HEK293T (cell line): ENCODE measurements around the gene COX6A1.

Source experiments
- ARNT ChIP-seq: fragments of 450-650 bp; IDR thresholded peaks from 2 replicates; pipeline ENCODE4 v1.6.1; 2017; ENCODE audit warnings: mild to moderate bottlenecking
- BHLHE40 ChIP-seq: fragments of 450-650 bp; IDR thresholded peaks from 2 replicates; pipeline ENCODE4 v1.6.1; 2016; ENCODE audit warnings: mild to moderate bottlenecking, moderate library complexity, borderline replicate concordance
- CTBP1 ChIP-seq: fragments of 450-650 bp; IDR thresholded peaks from 2 replicates; pipeline ENCODE4 v1.6.1; 2016; ENCODE audit warnings: borderline replicate concordance
- ELF4 ChIP-seq: fragments of 450-650 bp; IDR thresholded peaks from 2 replicates; pipeline ENCODE4 v1.6.1; 2017; ENCODE audit warnings: antibody characterized with exemption
- FOXA1 ChIP-seq: fragments of 450-650 bp; IDR thresholded peaks from 2 replicates; pipeline ENCODE4 v1.6.1; 2016; ENCODE audit warnings: mild to moderate bottlenecking
- FOXK2 ChIP-seq: fragments of 450-650 bp; IDR thresholded peaks from 2 replicates; pipeline ENCODE4 v1.6.1; 2016; ENCODE audit warnings: mild to moderate bottlenecking
- FOXM1 ChIP-seq: fragments of 450-650 bp; IDR thresholded peaks from 2 replicates; pipeline ENCODE4 v1.6.1; 2017; ENCODE audit warnings: mild to moderate bottlenecking, borderline replicate concordance
- L3MBTL2 ChIP-seq: fragments of 450-650 bp; conservative IDR thresholded peaks from 2 replicates; pipeline ENCODE4 v1.6.1; 2016; ENCODE audit warnings: mild to moderate bottlenecking
- LEF1 ChIP-seq: fragments of 450-650 bp; IDR thresholded peaks from 2 replicates; pipeline ENCODE4 v1.6.1; 2017; ENCODE audit warnings: mild to moderate bottlenecking, borderline replicate concordance
- PKNOX1 ChIP-seq: fragments of 450-650 bp; IDR thresholded peaks from 2 replicates; pipeline ENCODE4 v1.6.1; 2016
- SP1 ChIP-seq: fragments of 450-650 bp; IDR thresholded peaks from 2 replicates; pipeline ENCODE4 v1.6.1; 2017
- SUZ12 ChIP-seq: fragments of 450-650 bp; IDR thresholded peaks from 2 replicates; pipeline ENCODE4 v1.6.1; 2016; ENCODE audit warnings: mild to moderate bottlenecking
- TARDBP ChIP-seq: fragments of 450-650 bp; IDR thresholded peaks from 2 replicates; pipeline ENCODE4 v1.6.1; 2016

DNA sequence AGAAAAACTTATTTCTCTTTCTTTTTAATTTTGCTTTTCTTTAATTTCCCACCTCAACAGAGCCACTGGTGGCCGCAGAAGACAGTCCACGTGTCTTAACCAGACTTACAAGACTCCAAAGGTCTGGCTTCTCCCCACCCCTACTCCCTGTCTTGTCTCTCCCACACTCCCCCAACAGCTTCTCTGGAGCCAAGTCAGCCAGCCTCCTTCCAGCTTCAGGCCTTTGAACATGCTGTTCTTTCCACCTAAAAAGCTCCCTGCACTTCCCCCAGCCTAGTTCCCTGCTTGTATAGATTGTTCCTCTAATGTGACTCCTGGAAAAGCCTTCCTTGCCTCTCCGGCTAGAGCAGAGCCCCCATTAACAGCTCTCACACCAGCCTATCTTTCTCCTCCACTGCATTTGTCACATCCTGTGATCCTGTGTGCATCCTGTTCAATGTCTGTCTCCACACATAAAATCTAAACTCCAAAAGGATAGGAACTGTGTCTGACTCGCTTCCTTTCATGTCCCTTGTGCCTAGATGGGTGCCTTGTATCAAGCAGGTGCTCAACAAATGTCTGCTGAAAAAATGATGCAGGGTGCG is 50.2 kb downstream of the COX6A1 start:
- TF ChIP-seq ELF4 (no peak), BHLHE40 (no peak), SP1 (no peak), ARNT (no peak), FOXK2 (no peak), CTBP1 (no peak), FOXM1 (no peak), PKNOX1 (no peak), SUZ12 (no peak), FOXA1 (no peak), TARDBP (no peak), LEF1 (no peak), L3MBTL2 (no peak)
